ENCODE measurements around the gene MEP1B.

DNA sequence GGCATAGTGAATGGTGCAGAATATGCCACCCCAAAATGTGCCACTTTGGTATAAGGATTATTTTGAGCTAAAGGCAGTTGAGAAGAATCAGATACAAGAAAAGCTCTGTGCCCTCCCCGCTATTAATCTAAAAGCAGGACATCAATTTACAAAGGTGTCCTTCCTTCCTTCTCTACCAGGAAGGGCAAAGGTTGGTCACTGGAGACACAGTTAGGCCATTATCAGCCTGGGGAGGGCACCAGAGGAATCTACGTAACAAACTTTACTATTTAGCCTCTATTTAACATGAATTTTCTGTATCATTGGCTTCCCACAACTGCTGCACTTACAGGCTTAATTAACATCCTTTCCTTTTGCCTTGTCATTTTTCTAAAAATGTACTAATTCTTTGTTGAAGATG, 52.6 kb downstream of the MEP1B start:
- TF ChIP-seq CTCF (IDR thresholded peaks at IDR 0.05) (no peak), POLR2A (IDR thresholded peaks at IDR 0.05) (no peak)
